Ovary (tissue), 9 donors: Measurements from ENCODE around the gene MT1F. TPM values are rescaled to one million over a fixed set of nuclear protein-coding genes. Genes with fewer than 3 reads are reported as not detected.

Source experiments
- DNase-seq, 5 donors: peaks; one replicate each; pipeline ENCODE4 v3.0.0-alpha.2; 2019 to 2020
- H3K27ac ChIP-seq, 2 donors: fragments of 200-600 bp; one replicate each; pipeline versions ENCODE4 v1.5.1 to v1.8.0; 2019 to 2022
- H3K27me3 ChIP-seq: fragments of 200-600 bp; one replicate; pipeline ENCODE4 v1.8.0; 2022
- H3K36me3 ChIP-seq: fragments of 200-600 bp; sonication (generic); one replicate; pipeline ENCODE4 v1.5.1; 2019
- H3K4me1 ChIP-seq: one replicate; pipeline ENCODE4 v1.8.1; 2013; ENCODE audit warnings: mild to moderate bottlenecking, moderate library complexity; ENCODE audit not compliant: insufficient read depth
- H3K4me3 ChIP-seq: fragments of 200-600 bp; sonication (generic); one replicate; pipeline ENCODE4 v1.5.1; 2017
- H3K9me3 ChIP-seq, 2 donors: fragments of 200-600 bp in 1 of 2; sonication (generic) in 1 of 2; one replicate each; pipeline versions ENCODE4 v1.5.1 to v1.8.1; 2013 to 2019; ENCODE audit warnings: mild to moderate bottlenecking in 1 of 2, moderate library complexity in 1 of 2
- EP300 ChIP-seq: sonication (generic); formaldehyde crosslinking; IDR thresholded peaks from one replicate; pipeline ENCODE4 v1.6.1; 2017; ENCODE audit warnings: antibody characterized with exemption
- POLR2A ChIP-seq: fragments of 450-650 bp; IDR thresholded peaks from one replicate; pipeline ENCODE4 v1.6.1; 2017; ENCODE audit warnings: antibody characterized with exemption, mild to moderate bottlenecking, moderate library complexity
- WGBS, 3 donors: extraction: QIAGEN DNeasy Blood & Tissue Kit in 1 of 3; methylation state at CpG; one replicate each; pipeline versions ENCODE4 v1.1.5 to v1.1.7; 2013 to 2017; 5-methylcytosine and 5-hydroxymethylcytosine counted together
- intact Hi-C, 4 donors: fragments of 100-400 bp; cut with DNase I; formaldehyde crosslinking; loops; one replicate each; pipeline versions ENCODE4 v1.11.0 to v1.15.1; 2022 to 2023
- polyA plus RNA-seq, 2 donors: library from polyadenylated mRNA; stranded (reverse); fragments of 200-250 nt in 1 of 2; fragments of 350-450 nt in 1 of 2; fragmentation: Illumina TruSeq in 1 of 2; extraction: RNeasy Lipid Tissue Mini Kit (QIAGEN cat#74804) in 1 of 2; gene quantifications; one replicate each; pipeline ENCODE4 v1.2.3, GENCODE V29; 2013 to 2014
- total RNA-seq, 7 donors: library from RNA; depleted of rRNA in 2 of 7; stranded (reverse); fragments of >200 nt in 2 of 7; fragmentation: NEBNext Ultra II Directional in 3 of 7; extraction: Animal tissue kit (Norgen Biotek cat#: 25700) in 3 of 7; gene quantifications; one replicate each; pipeline versions ENCODE4 v1.1.0 to v1.2.4, GENCODE V29; 2016 to 2023
- TF ChIP-seq, protein P1 (sequence below), 3 donors: fragments of 450-650 bp in 2 of 3; fragments of 200-600 bp in 1 of 3; IDR thresholded peaks; one replicate each; pipeline versions ENCODE4 v1.5.1 to v1.8.0; 2016 to 2022; ENCODE audit warnings: antibody characterized with exemption in 3 of 3, mild to moderate bottlenecking in 1 of 3
- donor health status: DM: no; HTN: no; CAD: no; lungs with moderate emphysema.
- donor health status: DM: no; HTN: no; CAD: no.
- donor health status: Bipolar disorder and iron deficiency.
- donor health status: DM: yes; HTN: yes; CAD: no.
- donor health status: DM: no; HTN: no; CAD: no.
- donor health status: DM: yes; HTN: yes; CAD: no.

The MT1F gene
- total and polyA plus RNA-seq, 9 donors: 0.73 to 76.3 (median 3.2) TPM; not detected in 1

DNA sequence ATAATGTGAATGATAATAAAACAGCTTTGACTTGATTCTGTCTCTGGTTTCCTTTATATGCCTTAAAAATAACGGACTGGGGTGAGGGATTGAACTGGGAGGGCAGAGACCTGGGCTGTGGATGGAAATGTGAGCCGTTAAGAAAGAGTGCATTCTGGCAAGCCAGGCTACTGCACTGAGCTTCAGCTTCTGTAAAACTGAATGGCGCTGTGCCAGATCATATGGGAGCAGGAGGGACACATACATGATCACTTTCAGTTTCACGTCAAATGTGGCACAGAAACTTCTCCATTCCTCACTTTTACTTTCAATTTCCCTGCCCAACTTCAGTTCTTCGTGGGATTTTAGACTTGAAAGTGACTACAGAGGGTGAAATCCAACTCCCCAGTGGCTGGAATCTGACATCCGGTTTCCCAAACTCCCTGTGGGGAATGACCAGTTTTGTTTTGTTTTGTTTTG is 48.3 kb upstream of the MT1F start:
- TF ChIP-seq, protein P1, sequence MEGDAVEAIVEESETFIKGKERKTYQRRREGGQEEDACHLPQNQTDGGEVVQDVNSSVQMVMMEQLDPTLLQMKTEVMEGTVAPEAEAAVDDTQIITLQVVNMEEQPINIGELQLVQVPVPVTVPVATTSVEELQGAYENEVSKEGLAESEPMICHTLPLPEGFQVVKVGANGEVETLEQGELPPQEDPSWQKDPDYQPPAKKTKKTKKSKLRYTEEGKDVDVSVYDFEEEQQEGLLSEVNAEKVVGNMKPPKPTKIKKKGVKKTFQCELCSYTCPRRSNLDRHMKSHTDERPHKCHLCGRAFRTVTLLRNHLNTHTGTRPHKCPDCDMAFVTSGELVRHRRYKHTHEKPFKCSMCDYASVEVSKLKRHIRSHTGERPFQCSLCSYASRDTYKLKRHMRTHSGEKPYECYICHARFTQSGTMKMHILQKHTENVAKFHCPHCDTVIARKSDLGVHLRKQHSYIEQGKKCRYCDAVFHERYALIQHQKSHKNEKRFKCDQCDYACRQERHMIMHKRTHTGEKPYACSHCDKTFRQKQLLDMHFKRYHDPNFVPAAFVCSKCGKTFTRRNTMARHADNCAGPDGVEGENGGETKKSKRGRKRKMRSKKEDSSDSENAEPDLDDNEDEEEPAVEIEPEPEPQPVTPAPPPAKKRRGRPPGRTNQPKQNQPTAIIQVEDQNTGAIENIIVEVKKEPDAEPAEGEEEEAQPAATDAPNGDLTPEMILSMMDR (IDR thresholded peaks at IDR 0.05): peak in 2 of 3 donors; percentile 7 to 8
- TF ChIP-seq POLR2A (peak; percentile 28), EP300 (no peak)
- WGBS, 3 donors: 0 to 2% (median 0%) methylated on average over 6 of the region's 6 CpGs
- peak in 3 of 5 donors; percentile 51 to 71 (median 64) for DNase-seq
- H3K4me3 ChIP-seq: peak overlapping the region; percentile 76
- intact Hi-C loops: loop anchor here in 1 of 4 donors (2.0 to 10.0 kb wide), 3 partner anchors 17 to 695 kb away; partner anchors contain the start of gene NLRC5
- peak overlapping the region; percentile 41 to 43 for H3K27ac ChIP-seq
- no peaks in the 10 kb centered on the region for H3K9me3 ChIP-seq
- no peaks in the 10 kb centered on the region for H3K36me3 ChIP-seq
- H3K27me3 ChIP-seq: no peaks in the 10 kb centered on the region
- peaks cover 27% of the 10 kb centered on the region for H3K4me1 ChIP-seq

GRCh38 chr16:56610017-56610608 is 47.6 kb upstream of the MT1F start:
- H3K4me1 ChIP-seq: peaks cover 27% of the 10 kb centered on the region

DNA sequence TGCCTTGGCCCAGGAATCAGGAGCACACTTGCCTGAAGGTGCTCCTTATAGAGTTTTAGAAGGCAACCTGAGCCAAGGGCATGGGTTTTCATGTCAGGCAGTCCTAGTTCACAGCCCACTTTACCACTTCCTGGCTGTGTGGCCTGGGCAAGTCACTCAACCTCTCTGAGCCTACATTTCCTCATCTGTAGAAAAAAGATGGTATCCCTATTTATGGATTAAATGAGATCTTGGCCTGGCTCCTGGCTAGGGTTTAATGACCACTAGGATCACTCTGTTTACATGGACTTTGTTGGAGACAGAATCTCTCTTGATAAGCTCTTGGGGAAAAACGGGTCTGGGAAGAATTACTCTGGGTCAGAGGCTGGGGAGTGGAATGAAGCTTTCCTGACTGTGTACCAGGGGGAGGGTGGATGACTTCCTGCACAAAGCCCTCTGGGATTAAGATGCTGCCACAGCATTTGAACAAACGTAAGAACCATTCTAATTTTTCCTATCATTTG is 47.1 kb upstream of the MT1F start:
- no peaks in the 10 kb centered on the region for H3K9me3 ChIP-seq

More at GRCh38 chr16:56610017-56610608, 47.6 kb upstream of the MT1F start:
- Histone ChIP-seq H3K27me3 (no peaks in the 10 kb centered on the region), H3K4me3 (peak overlapping the region; percentile 76), H3K9me3 (no peaks in the 10 kb centered on the region), H3K27ac (peak overlapping the region; percentile 43 to 49), H3K36me3 (no peaks in the 10 kb centered on the region)
- TF ChIP-seq EP300 (peak; percentile 32), POLR2A (peak; percentile 31)
- TF ChIP-seq, protein P1 (IDR thresholded peaks at IDR 0.05): peak in 1 of 3 donors; percentile 7
- peak in 1 of 5 donors; percentile 51 for DNase-seq
- intact Hi-C loops: no loop called here
- 16 to 24% (median 19%) methylated on average over 10 of the region's 10 CpGs for WGBS, 3 donors

DNA sequence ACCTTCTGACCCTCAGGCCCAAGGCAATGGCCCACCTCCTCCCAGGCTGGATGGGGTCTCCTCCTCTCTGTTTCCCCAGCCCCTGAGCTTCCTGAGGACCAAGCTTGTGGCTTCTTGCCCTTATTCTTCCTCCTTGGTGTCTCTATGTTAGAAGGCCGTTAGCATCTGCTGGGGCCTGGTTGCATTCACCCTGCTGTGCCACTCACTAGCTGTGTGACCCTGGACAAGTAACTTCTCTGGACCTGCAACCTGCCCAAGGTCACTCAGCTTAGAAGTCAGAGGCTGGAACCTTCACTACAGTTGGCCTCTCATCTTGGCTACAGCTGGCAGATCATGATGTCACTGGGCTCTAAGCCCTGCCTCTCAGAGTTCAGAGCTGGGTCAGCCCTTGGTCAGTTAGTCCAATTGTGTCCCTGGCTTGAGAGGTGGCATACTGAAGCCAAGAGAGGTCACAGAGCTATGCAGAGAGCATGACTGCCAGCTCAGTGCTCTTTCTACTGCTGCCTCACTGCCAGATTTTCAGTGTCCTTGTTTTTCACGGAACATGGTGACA is 46.4 kb upstream of the MT1F start:
- Histone ChIP-seq H3K36me3 (no peaks in the 10 kb centered on the region), H3K9me3 (no peaks in the 10 kb centered on the region), H3K27me3 (no peaks in the 10 kb centered on the region), H3K4me3 (no peak overlapping the region), H3K27ac (no peak overlapping the region), H3K4me1 (peaks cover 24% of the 10 kb centered on the region)
- TF ChIP-seq EP300: peak; percentile 81
- TF ChIP-seq, protein P1 (IDR thresholded peaks at IDR 0.05): no peak
- TF ChIP-seq POLR2A: no peak
- peak in 1 of 5 donors; percentile 52 for DNase-seq
- intact Hi-C loops: no loop called here
- WGBS, 3 donors: 78 to 83% (median 80%) methylated on average over 2 of the region's 2 CpGs

More for the DNA sequence above, 47.1 kb upstream of the MT1F start:
- WGBS, 3 donors: 24 to 37% (median 30%) methylated on average over 2 of the region's 2 CpGs
- peak overlapping the region; percentile 43 to 49 for H3K27ac ChIP-seq
- no peak for DNase-seq
- no peaks in the 10 kb centered on the region for H3K36me3 ChIP-seq
- peak overlapping the region; percentile 76 for H3K4me3 ChIP-seq
- TF ChIP-seq POLR2A: no peak
- TF ChIP-seq EP300: no peak
- TF ChIP-seq, protein P1 (IDR thresholded peaks at IDR 0.05): no peak
- no peaks in the 10 kb centered on the region for H3K27me3 ChIP-seq
- peaks cover 27% of the 10 kb centered on the region for H3K4me1 ChIP-seq
- intact Hi-C loops: no loop called here
